Measurements from ENCODE around the gene IFITM2. TPM values are rescaled to one million over a fixed set of nuclear protein-coding genes. Genes with fewer than 3 reads are reported as not detected.

IFITM2 gene
- total and polyA plus RNA-seq, 2 donors (not counting 1 experiment from before 2014, with no cell fraction given): 72.1 to 451 TPM

GRCh38 chr11:288478-289397 lies 18.9 kb upstream of the IFITM2 start, which contains the start of gene PGGHG:
Gene PGGHG (plus strand): TSS chr11:289126. CDS start chr11:289817, 691 bp downstream.
- Mint-ChIP-seq H3K9me3 (ENCODE audit: insufficient read depth) (no peaks in the 10 kb centered on the region), H3K4me1 (peaks cover 20% of the 10 kb centered on the region), H3K27me3 (peaks cover 11% of the 10 kb centered on the region), H3K27ac (peak within 1 kb of the TSS; percentile 83), H3K4me3 (peak within 1 kb of the TSS; percentile 89)
- peak within 1 kb of the TSS in 1 of 2 donors; percentile 55 for H3K27ac ChIP-seq (ENCODE audit: low read length in 2 of 2)
- peaks cover 0 to 25% (median 6%) of the 10 kb centered on the region in 4 experiments for H3K27me3 ChIP-seq (replicated peaks in 1 of 4; ENCODE audit: control extremely low read depth in 1 of 4, control insufficient read depth in 3 of 4, insufficient read depth in 4 of 4, low read length in 3 of 4)
- no peaks in the 10 kb centered on the region for H4K20me1 ChIP-seq (ENCODE audit: control insufficient read depth, insufficient read depth, low read length, poor library complexity, severe bottlenecking)
- peak within 1 kb of the TSS; percentile 99 for H3K4me2 ChIP-seq (replicated peaks; ENCODE audit: low read depth, low read length, poor library complexity, severe bottlenecking)
- H2AFZ ChIP-seq (ENCODE audit: insufficient read depth, low read depth, low read length, poor library complexity, severe bottlenecking): peak within 1 kb of the TSS; percentile 89
- DNase-seq (peak; percentile 64), ATAC-seq (ENCODE audit: low read depth) (peak; percentile 91)
- H3K9ac ChIP-seq (ENCODE audit: low read length): peak within 1 kb of the TSS; percentile 74
- WGBS (ENCODE audit: insufficient coverage): under 1% methylated on average over 91 of the region's 112 CpGs
- peak within 1 kb of the TSS; percentile 62 to 78 (median 72) for H3K4me3 ChIP-seq (ENCODE audit: control extremely low read depth in 1 of 5, extremely low read depth in 1 of 5, insufficient read depth in 1 of 5, low read depth in 2 of 5, low read length in 4 of 5)
- H3K4me1 ChIP-seq (ENCODE audit: control insufficient read depth in 2 of 2, insufficient read depth in 2 of 2, low read length in 2 of 2): peaks cover 18 to 25% of the 10 kb centered on the region in 2 donors
- no peaks in the 10 kb centered on the region for H3K36me3 ChIP-seq (replicated peaks in 1 of 2; ENCODE audit: control extremely low read depth in 1 of 2, control insufficient read depth in 1 of 2, extremely low read depth in 1 of 2, insufficient read depth in 2 of 2, low read length in 1 of 2)
- TF ChIP-seq CTCF (IDR thresholded peaks at IDR 0.05) (no peak), EZH2 (IDR thresholded peaks at IDR 0.05; ENCODE audit: borderline replicate concordance, insufficient read depth, low read depth, low read length, poor library complexity, severe bottlenecking) (no peak)
- peaks cover 8% of the 10 kb centered on the region for H3K79me2 ChIP-seq (ENCODE audit: control insufficient read depth, insufficient read depth, low read length)
- H3K9me3 ChIP-seq (ENCODE audit: control extremely low read depth in 1 of 3, control insufficient read depth in 2 of 3, insufficient read depth in 1 of 3, low read length in 2 of 3): peaks cover 0 to 5% (median 0%) of the 10 kb centered on the region in 3 donors
- intact Hi-C loops (cut with micrococcal nuclease): loop anchor here (1.0 to 5.0 kb wide), 3 partner anchors 8 to 51 kb away; partner anchors contain the start of genes PSMD13 and SIRT3
- CTCF ChIA-PET: interaction anchor here (0.6 to 5.6 kb wide), 3 partner anchors 16 to 38 kb away, joined by 4 to 35 read pairs (median 5); no protein-coding TSS in a partner anchor
- POLR2A ChIA-PET: interaction anchor here (0.6 to 2.7 kb wide), 6 partner anchors 9 to 81 kb away, joined by 3 to 11 read pairs (median 4); partner anchors contain the start of genes BET1L and RIC8A

Measured in B cell (primary cell).